B cell (primary cell): ENCODE measurements around the gene SCYL3.

Experiments
- EZH2 ChIP-seq: IDR thresholded peaks from 2 replicates; pipeline ENCODE4 v1.6.1; 2012; ENCODE audit warnings: borderline replicate concordance, low read depth, mild to moderate bottlenecking, moderate library complexity, low read length; ENCODE audit not compliant: insufficient read depth, poor library complexity, severe bottlenecking
- TF ChIP-seq, protein P1 (sequence below): fragments of 200-600 bp; IDR thresholded peaks from one replicate; pipeline ENCODE4 v1.8.0; 2022; ENCODE audit warnings: antibody characterized with exemption, mild to moderate bottlenecking

- TF ChIP-seq, protein P1, sequence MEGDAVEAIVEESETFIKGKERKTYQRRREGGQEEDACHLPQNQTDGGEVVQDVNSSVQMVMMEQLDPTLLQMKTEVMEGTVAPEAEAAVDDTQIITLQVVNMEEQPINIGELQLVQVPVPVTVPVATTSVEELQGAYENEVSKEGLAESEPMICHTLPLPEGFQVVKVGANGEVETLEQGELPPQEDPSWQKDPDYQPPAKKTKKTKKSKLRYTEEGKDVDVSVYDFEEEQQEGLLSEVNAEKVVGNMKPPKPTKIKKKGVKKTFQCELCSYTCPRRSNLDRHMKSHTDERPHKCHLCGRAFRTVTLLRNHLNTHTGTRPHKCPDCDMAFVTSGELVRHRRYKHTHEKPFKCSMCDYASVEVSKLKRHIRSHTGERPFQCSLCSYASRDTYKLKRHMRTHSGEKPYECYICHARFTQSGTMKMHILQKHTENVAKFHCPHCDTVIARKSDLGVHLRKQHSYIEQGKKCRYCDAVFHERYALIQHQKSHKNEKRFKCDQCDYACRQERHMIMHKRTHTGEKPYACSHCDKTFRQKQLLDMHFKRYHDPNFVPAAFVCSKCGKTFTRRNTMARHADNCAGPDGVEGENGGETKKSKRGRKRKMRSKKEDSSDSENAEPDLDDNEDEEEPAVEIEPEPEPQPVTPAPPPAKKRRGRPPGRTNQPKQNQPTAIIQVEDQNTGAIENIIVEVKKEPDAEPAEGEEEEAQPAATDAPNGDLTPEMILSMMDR, result no peak
- no peak for TF ChIP-seq EZH2
These were observed 48.6 kb downstream of the SCYL3 start for GRCh38 chr1:169844941-169845608.
